ENCODE data around the gene AGPAT4. TPM values are rescaled to one million over a fixed set of nuclear protein-coding genes. Genes with fewer than 3 reads are reported as not detected.

AGPAT4 gene
- total and polyA plus RNA-seq, 9 donors, result 7.0 to 11.4 (median 8.4) TPM

DNA sequence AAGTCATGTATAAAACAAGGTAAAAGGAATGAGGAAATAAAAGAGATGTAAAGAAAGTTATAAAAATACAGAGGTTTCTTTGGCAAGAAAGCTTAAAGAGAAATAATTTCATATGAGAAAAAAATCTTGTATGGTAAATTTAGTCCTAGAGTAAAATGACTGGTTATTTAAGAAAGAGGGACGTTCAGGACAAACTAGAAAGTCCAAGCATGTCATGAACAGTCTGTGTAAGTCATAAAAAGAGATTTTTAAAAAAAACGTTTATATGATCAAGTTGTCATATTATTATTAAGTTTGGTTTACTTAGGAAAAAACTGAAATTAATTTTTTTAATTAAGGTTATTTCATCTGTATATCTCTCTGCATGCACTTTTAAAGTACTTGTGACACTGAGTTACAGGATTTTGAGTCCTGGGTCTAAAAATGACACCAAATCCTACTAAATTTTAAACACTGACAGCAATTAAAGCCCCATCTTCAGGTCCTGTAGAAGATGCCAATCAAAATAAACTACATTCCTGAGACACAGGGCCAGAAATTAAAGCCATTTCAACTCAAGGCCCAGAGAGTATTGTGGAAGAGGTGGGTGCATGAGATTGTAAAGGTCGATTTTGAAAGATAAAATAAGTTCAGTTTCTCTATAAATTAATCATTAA, 62.4 kb downstream of the AGPAT4 start:
- H3K36me3 ChIP-seq (ENCODE audit: control insufficient read depth, insufficient read depth, low read length), result peaks cover 8% of the 10 kb centered on the region
- H3K4me1 ChIP-seq (ENCODE audit: control insufficient read depth, insufficient read depth, low read length), result no peaks in the 10 kb centered on the region
- DNase-seq, result no peak
- H3K27me3 ChIP-seq (ENCODE audit: control insufficient read depth, insufficient read depth, low read length), result no peaks in the 10 kb centered on the region
- H3K4me3 ChIP-seq (ENCODE audit: low read length), result no peak overlapping the region
- peaks cover 18% of the 10 kb centered on the region for H3K9me3 ChIP-seq (replicated peaks; ENCODE audit: control insufficient read depth, low read depth, low read length)
- H3K27ac ChIP-seq (ENCODE audit: low read length), result no peak overlapping the region
- no CpG with 5 or more reads among the region's 3 CpGs for WGBS (ENCODE audit: insufficient coverage)

DNA sequence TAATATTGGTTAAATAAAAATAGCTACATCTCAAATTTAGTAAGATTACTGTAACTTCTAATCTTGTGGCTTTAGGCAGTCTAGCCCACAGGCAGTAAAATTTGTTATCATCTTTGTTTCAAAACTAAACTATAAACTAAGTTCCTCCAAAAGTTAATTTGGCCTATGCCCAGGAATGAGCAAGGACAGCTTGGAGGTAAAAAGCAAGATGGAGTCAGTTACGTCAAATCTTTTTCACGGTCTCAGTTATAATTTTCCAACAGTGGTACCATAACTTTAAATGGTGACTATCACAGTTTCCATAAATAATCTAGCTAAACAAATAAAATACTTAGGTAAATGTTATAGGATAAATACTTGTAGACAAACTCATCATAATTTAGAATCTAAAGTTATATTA, 63.0 kb downstream of the AGPAT4 start:
- no CpG with 5 or more reads among the region's 2 CpGs for WGBS (ENCODE audit: insufficient coverage)
- Histone ChIP-seq H3K36me3 (ENCODE audit: control insufficient read depth, insufficient read depth, low read length) (peaks cover 2% of the 10 kb centered on the region), H3K4me3 (ENCODE audit: low read length) (no peak overlapping the region), H3K9me3 (replicated peaks; ENCODE audit: control insufficient read depth, low read depth, low read length) (peaks cover 13% of the 10 kb centered on the region), H3K4me1 (ENCODE audit: control insufficient read depth, insufficient read depth, low read length) (no peaks in the 10 kb centered on the region), H3K27me3 (ENCODE audit: control insufficient read depth, insufficient read depth, low read length) (no peaks in the 10 kb centered on the region), H3K27ac (ENCODE audit: low read length) (no peak overlapping the region)
- DNase-seq, result no peak

DNA sequence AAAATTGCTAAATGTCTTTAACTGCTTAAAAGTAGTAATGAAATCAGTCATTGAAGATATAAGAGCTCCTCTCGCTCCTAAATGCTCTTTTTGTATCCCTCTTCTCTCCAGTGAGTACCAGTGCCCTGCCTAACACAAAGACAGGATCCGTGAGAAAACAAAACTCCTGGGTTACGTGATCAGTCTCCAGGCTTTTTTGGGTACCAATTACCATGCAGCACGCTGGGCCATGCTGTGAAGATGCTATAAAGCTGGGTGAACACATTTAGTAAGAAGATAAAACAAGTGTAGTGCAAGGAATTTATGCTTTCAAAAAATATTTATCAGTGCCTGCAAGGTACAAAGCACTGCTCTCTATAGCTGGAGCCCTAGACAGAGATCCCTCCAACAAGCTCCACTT, 66.7 kb downstream of the AGPAT4 start:
- Histone ChIP-seq H3K27me3 (ENCODE audit: control insufficient read depth, insufficient read depth, low read length) (no peaks in the 10 kb centered on the region), H3K36me3 (ENCODE audit: control insufficient read depth, insufficient read depth, low read length) (no peaks in the 10 kb centered on the region), H3K4me3 (ENCODE audit: low read length) (no peak overlapping the region), H3K9me3 (replicated peaks; ENCODE audit: control insufficient read depth, low read depth, low read length) (peaks cover 8% of the 10 kb centered on the region), H3K4me1 (ENCODE audit: control insufficient read depth, insufficient read depth, low read length) (peaks cover 3% of the 10 kb centered on the region), H3K27ac (ENCODE audit: low read length) (no peak overlapping the region)
- DNase-seq, result no peak
- no CpG with 5 or more reads among the region's 4 CpGs for WGBS (ENCODE audit: insufficient coverage)

DNA sequence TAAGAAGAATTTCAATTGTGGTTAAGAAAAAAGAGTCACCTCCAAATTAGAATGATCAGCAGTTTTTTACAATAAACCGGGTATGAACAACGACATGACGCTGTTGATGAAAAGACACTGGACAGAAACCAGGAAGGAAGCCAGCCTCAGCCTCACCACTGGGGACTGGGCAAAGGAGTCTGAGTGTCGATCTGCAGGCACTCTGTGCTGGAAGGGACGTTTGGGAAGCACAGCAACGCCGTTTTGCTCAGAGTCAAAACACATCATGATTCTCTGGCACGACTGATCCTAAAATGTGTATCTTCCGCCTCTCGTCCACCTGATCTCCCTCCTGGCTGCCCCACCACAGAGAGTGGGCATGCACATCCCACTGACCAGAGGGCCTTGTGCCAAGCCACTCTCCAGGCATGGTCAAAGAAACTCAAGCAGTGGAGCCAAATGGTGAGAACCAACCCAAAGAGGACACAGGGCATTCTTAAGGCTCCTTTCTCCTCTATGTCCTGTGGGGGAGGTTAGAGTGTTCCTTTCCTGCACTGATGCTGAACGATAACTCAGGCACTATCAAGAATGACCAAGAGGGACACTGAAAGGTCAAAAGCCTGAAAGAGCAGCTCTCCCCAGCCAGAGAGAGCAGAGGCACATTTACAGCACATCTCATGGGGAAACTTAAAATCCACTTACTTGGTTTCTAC, 68.8 kb downstream of the AGPAT4 start:
- Histone ChIP-seq H3K27me3 (ENCODE audit: control insufficient read depth, insufficient read depth, low read length) (no peaks in the 10 kb centered on the region), H3K27ac (ENCODE audit: low read length) (no peak overlapping the region), H3K9me3 (replicated peaks; ENCODE audit: control insufficient read depth, low read depth, low read length) (peaks cover 2% of the 10 kb centered on the region), H3K4me3 (ENCODE audit: low read length) (no peak overlapping the region), H3K4me1 (ENCODE audit: control insufficient read depth, insufficient read depth, low read length) (peaks cover 3% of the 10 kb centered on the region), H3K36me3 (ENCODE audit: control insufficient read depth, insufficient read depth, low read length) (no peaks in the 10 kb centered on the region)
- no peak for DNase-seq
- 69% methylated on average over 8 of the region's 11 CpGs for WGBS (ENCODE audit: insufficient coverage)

DNA sequence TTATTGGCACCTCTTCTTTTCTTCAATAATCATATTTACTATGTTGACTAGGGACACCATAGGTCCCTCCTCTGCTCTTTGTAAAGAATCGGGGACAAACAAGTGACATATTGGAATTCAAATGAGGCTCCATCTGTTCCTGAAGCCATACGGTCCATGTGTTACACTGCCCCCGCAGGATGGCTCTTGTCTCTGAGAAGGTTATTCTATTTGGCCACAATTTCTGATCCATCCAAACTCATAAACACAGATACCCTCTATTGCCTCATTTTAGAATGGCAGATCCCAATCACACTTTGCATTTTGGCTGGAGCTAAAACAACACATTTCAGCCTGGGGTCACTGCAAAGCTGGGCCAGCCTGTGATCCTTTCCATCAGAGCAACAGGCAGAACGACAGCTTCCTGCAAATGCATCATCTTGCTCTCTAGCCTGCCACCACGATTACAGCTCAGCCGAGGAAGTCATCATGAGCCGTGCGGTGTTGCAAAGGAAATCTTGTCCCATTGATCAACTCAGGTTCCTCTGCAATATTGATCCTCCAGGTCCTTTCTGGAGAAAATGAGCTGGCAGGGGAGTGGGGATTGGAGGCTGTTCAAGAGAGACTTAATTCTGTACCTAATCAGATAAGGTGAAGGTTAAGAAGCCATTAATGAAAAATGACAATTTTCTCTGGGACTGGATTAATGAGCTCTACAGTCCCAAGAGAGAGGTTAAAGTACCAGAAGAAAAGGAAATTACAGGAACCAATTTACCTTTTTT, 73.1 kb downstream of the AGPAT4 start:
- Histone ChIP-seq H3K4me3 (ENCODE audit: low read length) (no peak overlapping the region), H3K27ac (ENCODE audit: low read length) (no peak overlapping the region), H3K36me3 (ENCODE audit: control insufficient read depth, insufficient read depth, low read length) (no peaks in the 10 kb centered on the region), H3K27me3 (ENCODE audit: control insufficient read depth, insufficient read depth, low read length) (no peaks in the 10 kb centered on the region), H3K9me3 (replicated peaks; ENCODE audit: control insufficient read depth, low read depth, low read length) (no peaks in the 10 kb centered on the region), H3K4me1 (ENCODE audit: control insufficient read depth, insufficient read depth, low read length) (peaks cover 9% of the 10 kb centered on the region)
- no peak for DNase-seq
- WGBS (ENCODE audit: insufficient coverage), result 84% methylated on average over 3 of the region's 8 CpGs

DNA sequence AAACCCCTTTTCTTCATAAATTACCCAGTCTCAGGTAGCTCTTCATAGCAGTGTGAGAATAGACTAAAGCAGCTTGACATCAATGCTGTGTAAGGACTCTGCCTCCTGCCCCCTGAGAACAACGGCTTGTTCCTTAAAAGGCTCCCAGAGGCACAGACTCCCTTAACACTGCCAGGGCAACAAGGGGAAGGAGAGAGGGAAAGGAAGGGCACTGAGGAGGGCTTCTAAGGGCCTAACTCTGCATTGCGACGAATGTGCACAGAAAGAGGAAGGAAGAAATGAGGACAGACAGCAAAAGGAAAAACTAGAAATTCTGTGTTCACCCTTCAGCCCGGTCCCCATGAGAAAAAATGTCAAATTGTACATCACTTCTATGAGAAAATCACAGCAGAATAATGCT, 74.0 kb downstream of the AGPAT4 start:
- H3K4me1 ChIP-seq (ENCODE audit: control insufficient read depth, insufficient read depth, low read length), result peaks cover 7% of the 10 kb centered on the region
- no peaks in the 10 kb centered on the region for H3K27me3 ChIP-seq (ENCODE audit: control insufficient read depth, insufficient read depth, low read length)
- no peaks in the 10 kb centered on the region for H3K36me3 ChIP-seq (ENCODE audit: control insufficient read depth, insufficient read depth, low read length)
- H3K27ac ChIP-seq (ENCODE audit: low read length), result no peak overlapping the region
- H3K4me3 ChIP-seq (ENCODE audit: low read length), result no peak overlapping the region
- WGBS (ENCODE audit: insufficient coverage), result no CpG with 5 or more reads among the region's 4 CpGs
- no peaks in the 10 kb centered on the region for H3K9me3 ChIP-seq (replicated peaks; ENCODE audit: control insufficient read depth, low read depth, low read length)
- DNase-seq, result peak; percentile 53

DNA sequence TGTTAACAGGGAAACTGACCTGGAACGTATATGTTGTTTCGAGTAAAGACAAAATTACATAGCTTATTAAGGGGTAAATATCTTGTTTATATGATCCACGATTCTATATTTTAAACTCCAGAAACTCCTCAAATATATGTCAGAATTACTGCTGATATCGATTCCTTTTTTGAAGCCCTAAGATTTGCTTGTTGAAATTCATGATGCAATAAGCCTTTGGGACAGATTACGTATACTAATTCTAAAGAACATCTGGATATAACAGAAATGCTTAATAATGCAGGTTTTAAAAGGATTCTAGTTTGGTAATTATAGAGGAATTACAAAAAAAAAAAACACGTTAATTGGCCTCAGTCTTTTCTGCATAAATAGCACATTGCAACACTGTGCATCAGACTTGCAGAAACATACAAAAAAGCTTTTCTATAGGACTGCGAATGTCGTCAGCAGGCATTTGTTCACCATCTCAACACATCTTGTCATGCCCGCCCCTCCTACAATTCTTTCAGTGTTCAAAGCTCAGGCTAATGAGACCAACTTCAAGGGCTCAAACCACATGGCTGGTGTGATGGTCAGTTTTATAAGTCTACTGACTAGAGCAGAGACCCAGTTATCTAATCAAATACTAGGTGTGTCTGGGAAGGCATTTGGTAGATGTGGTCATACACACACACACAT, 74.9 kb downstream of the AGPAT4 start:
- H3K27ac ChIP-seq (ENCODE audit: low read length), result peak overlapping the region; percentile 43
- H3K4me1 ChIP-seq (ENCODE audit: control insufficient read depth, insufficient read depth, low read length), result peaks cover 7% of the 10 kb centered on the region
- no peaks in the 10 kb centered on the region for H3K9me3 ChIP-seq (replicated peaks; ENCODE audit: control insufficient read depth, low read depth, low read length)
- H3K27me3 ChIP-seq (ENCODE audit: control insufficient read depth, insufficient read depth, low read length), result no peaks in the 10 kb centered on the region
- no peak overlapping the region for H3K4me3 ChIP-seq (ENCODE audit: low read length)
- no CpG with 5 or more reads among the region's 9 CpGs for WGBS (ENCODE audit: insufficient coverage)
- peak; percentile 72 for DNase-seq
- H3K36me3 ChIP-seq (ENCODE audit: control insufficient read depth, insufficient read depth, low read length), result no peaks in the 10 kb centered on the region

DNA sequence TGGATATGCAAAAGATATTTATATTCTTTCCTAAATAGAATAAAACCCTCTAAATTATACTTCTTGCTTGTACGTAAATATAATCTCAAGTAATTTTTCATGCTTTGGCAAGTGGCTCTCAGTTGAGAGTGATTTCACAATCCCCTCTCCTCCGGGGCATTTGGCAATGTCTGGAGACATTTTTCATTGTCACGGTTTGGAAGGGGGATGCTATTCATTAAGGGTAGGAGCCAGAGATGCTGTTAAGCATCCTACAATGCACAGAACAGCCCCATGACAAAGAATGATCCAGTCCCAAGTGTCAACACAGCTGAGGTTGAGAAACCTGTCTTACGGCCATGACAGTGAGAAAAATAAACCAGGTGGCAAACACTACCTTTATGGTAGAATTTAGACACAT, 75.7 kb downstream of the AGPAT4 start:
- Histone ChIP-seq H3K27me3 (ENCODE audit: control insufficient read depth, insufficient read depth, low read length) (no peaks in the 10 kb centered on the region), H3K4me1 (ENCODE audit: control insufficient read depth, insufficient read depth, low read length) (peaks cover 7% of the 10 kb centered on the region), H3K27ac (ENCODE audit: low read length) (peak overlapping the region; percentile 43), H3K9me3 (replicated peaks; ENCODE audit: control insufficient read depth, low read depth, low read length) (no peaks in the 10 kb centered on the region), H3K4me3 (ENCODE audit: low read length) (no peak overlapping the region), H3K36me3 (ENCODE audit: control insufficient read depth, insufficient read depth, low read length) (no peaks in the 10 kb centered on the region)
- DNase-seq, result peak; percentile 64
- no CpG with 5 or more reads among the region's 4 CpGs for WGBS (ENCODE audit: insufficient coverage)

DNA sequence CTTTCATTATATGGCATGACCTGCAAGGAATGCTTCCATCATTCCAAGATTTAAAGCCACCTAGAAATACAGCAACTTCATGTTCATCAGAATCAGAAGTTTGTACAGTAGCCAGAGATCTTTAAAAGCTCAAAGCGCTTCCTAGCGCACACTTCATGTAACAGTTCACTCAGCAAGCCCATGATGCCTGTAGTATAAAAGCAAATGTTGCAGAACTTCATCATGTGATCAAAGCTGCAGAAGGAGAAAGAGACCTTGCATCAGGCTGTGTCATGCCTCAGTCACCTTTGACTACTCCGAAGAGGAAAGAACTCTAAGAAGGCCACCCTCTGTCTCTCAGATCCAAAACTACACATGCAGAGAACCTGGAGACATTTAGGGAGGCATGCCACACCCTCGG, 78.5 kb downstream of the AGPAT4 start:
- DNase-seq, result no peak
- Histone ChIP-seq H3K27ac (ENCODE audit: low read length) (no peak overlapping the region), H3K9me3 (replicated peaks; ENCODE audit: control insufficient read depth, low read depth, low read length) (no peaks in the 10 kb centered on the region), H3K4me1 (ENCODE audit: control insufficient read depth, insufficient read depth, low read length) (peaks cover 7% of the 10 kb centered on the region), H3K27me3 (ENCODE audit: control insufficient read depth, insufficient read depth, low read length) (no peaks in the 10 kb centered on the region), H3K36me3 (ENCODE audit: control insufficient read depth, insufficient read depth, low read length) (no peaks in the 10 kb centered on the region), H3K4me3 (ENCODE audit: low read length) (no peak overlapping the region)
- WGBS (ENCODE audit: insufficient coverage), result 100% methylated on average over 2 of the region's 4 CpGs

DNA sequence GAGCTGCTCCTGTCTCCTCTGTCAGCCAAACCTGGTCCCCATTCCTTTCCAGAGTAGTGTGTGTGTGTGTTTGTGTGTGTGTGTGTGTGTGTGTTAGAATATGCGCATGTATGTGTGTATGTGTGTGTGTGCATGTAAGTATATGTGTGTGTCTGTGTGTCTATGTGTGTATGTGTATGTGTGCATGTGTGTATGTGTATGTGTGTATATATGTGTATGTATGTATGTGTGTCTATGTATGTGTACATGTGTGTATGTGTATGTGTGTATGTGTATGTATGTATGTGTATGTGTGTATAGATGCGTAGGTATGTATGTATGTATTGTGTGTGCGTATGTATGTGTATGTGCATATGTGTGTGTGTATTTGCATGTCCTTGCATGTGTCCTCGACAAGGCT, 79.5 kb downstream of the AGPAT4 start:
- 86% methylated on average over 1 of the region's 4 CpGs for WGBS (ENCODE audit: insufficient coverage)
- Histone ChIP-seq H3K4me1 (ENCODE audit: control insufficient read depth, insufficient read depth, low read length) (peaks cover 5% of the 10 kb centered on the region), H3K27ac (ENCODE audit: low read length) (no peak overlapping the region), H3K9me3 (replicated peaks; ENCODE audit: control insufficient read depth, low read depth, low read length) (no peaks in the 10 kb centered on the region), H3K36me3 (ENCODE audit: control insufficient read depth, insufficient read depth, low read length) (no peaks in the 10 kb centered on the region), H3K4me3 (ENCODE audit: low read length) (no peak overlapping the region), H3K27me3 (ENCODE audit: control insufficient read depth, insufficient read depth, low read length) (no peaks in the 10 kb centered on the region)
- DNase-seq, result no peak

Data from muscle of leg (tissue), 11 donors.